ENCODE data around the gene TMEM8B. TPM values are rescaled to one million over a fixed set of nuclear protein-coding genes. Genes with fewer than 3 reads are reported as not detected.

The TMEM8B gene
- total and polyA plus RNA-seq, 9 of the 15 experiments (the other 6 are each of a cell fraction or from before 2014, with no cell fraction given), result 0.01 to 2.2 (median 1.1) TPM

DNA sequence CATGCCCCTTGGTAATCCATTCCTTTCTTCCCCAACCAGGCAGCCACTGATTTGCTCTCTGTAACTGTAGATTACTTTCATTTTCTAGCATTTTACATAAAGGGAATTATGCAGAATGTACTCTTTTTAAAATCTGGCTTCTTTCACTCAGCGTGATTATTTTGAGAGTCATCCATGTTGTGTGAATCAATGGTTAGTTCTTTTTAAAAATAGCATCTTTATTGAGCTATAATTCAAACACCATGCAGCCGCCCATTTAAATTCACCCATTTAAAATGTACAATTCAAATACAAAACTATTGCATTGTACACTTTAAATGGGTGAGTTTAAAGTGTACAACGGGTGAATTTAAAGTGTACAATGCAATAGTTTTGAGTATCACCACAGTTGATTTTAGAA lies 43.5 kb downstream of the TMEM8B start:
- no peaks in the 10 kb centered on the region for H3K79me2 ChIP-seq (ENCODE audit: control insufficient read depth, insufficient read depth, low read length)
- in situ Hi-C loops (cut with MboI) (no loop called here), intact Hi-C loops (cut with micrococcal nuclease) (no loop called here)
- no TSS peak for BruUV-seq (replicated peaks)
- peaks cover 0 to 5% of the 10 kb centered on the region in 2 experiments; a peak in 2 of 5 replicates for H3K4me1 ChIP-seq (replicated peaks in 1 of 2; ENCODE audit: control insufficient read depth in 2 of 2, insufficient read depth in 2 of 2, low read length in 2 of 2)
- H3K36me3 ChIP-seq (ENCODE audit: control insufficient read depth, insufficient read depth, low read length), result no peaks in the 10 kb centered on the region
- no peaks in the 10 kb centered on the region for H4K20me1 ChIP-seq (replicated peaks; ENCODE audit: control insufficient read depth, insufficient read depth, low read length)
- no peak for FAIRE-seq
- H3K9me3 ChIP-seq (replicated peaks; ENCODE audit: control insufficient read depth, insufficient read depth, low read depth, low read length), result no peaks in the 10 kb centered on the region
- ATAC-seq, result no peak
- TF ChIP-seq U2AF2 (optimal IDR thresholded peaks at IDR 0.05; ENCODE audit: low read depth, low read length), result no peak
- TF ChIP-seq, protein P1, sequence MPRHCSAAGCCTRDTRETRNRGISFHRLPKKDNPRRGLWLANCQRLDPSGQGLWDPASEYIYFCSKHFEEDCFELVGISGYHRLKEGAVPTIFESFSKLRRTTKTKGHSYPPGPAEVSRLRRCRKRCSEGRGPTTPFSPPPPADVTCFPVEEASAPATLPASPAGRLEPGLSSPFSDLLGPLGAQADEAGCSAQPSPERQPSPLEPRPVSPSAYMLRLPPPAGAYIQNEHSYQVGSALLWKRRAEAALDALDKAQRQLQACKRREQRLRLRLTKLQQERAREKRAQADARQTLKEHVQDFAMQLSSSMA (CRISPR knock-in tag; IDR thresholded peaks at IDR 0.05), result no peak
- no peak for TF ChIP-seq PHB2 (IDR thresholded peaks at IDR 0.05; ENCODE audit: low read depth)
- no peak for TF ChIP-seq FOXA1 (IDR thresholded peaks at IDR 0.05; ENCODE audit: borderline replicate concordance)
- no peak overlapping the region for H2AFZ ChIP-seq (ENCODE audit: low read depth, low read length)
- WGBS (ENCODE audit: insufficient coverage, low coverage, missing lambda C conversion rate), result 0% methylated on average over 3 of the region's 3 CpGs
- no peak overlapping the region for H3K4me3 ChIP-seq
- no peak overlapping the region for H3K9ac ChIP-seq (ENCODE audit: insufficient read depth in 1 of 2, low read depth in 2 of 2, low read length in 2 of 2)
- no peak overlapping the region for H3K27ac ChIP-seq (ENCODE audit: extremely low read depth, low read depth, low read length)
- no peaks in the 10 kb centered on the region for H3K9me1 ChIP-seq (ENCODE audit: control insufficient read depth, insufficient read depth, low read length)
- DNase-seq (ENCODE audit: extremely low read depth in 1 of 4, low spot score in 3 of 4), result no peak
- H3K27me3 ChIP-seq (ENCODE audit: control insufficient read depth in 2 of 2, insufficient read depth in 2 of 2, low read length in 2 of 2), result peaks cover 2 to 20% of the 10 kb centered on the region in 2 experiments; a peak in 3 of 5 replicates
- H3K4me2 ChIP-seq (ENCODE audit: insufficient read depth, low read length), result no peak overlapping the region
- POLR2A ChIA-PET, result interaction anchor here (0.6 kb wide), 1 partner anchor 14 kb away, joined by 3 read pairs; no protein-coding TSS in a partner anchor
- CTCF ChIA-PET (ENCODE audit: low intra/inter-chr PET ratio), result no interaction called here

GRCh38 chr9:35882263-35882848 lies 53.3 kb downstream of the TMEM8B start:
- in situ Hi-C loops (cut with MboI) (loop anchor here (10.0 kb wide), 1 partner anchor 88 kb away; the partner anchor contains the start of gene NPR2), intact Hi-C loops (cut with micrococcal nuclease) (loop anchor here (1.0 to 5.0 kb wide), 3 partner anchors 56 to 235 kb away; no protein-coding TSS in a partner anchor)
- Histone ChIP-seq H3K27ac (ENCODE audit: extremely low read depth, low read depth, low read length) (no peak overlapping the region), H3K4me1 (replicated peaks in 1 of 2; ENCODE audit: control insufficient read depth in 2 of 2, insufficient read depth in 2 of 2, low read length in 2 of 2) (no peaks in the 10 kb centered on the region), H3K4me3 (no peak overlapping the region), H4K20me1 (replicated peaks; ENCODE audit: control insufficient read depth, insufficient read depth, low read length) (no peaks in the 10 kb centered on the region), H3K9me3 (replicated peaks; ENCODE audit: control insufficient read depth, insufficient read depth, low read depth, low read length) (no peaks in the 10 kb centered on the region), H3K9ac (ENCODE audit: insufficient read depth in 1 of 2, low read depth in 2 of 2, low read length in 2 of 2) (no peak overlapping the region), H3K79me2 (ENCODE audit: control insufficient read depth, insufficient read depth, low read length) (no peaks in the 10 kb centered on the region), H2AFZ (ENCODE audit: low read depth, low read length) (no peak overlapping the region), H3K4me2 (ENCODE audit: insufficient read depth, low read length) (no peak overlapping the region), H3K27me3 (ENCODE audit: control insufficient read depth in 2 of 2, insufficient read depth in 2 of 2, low read length in 2 of 2) (no peaks in the 10 kb centered on the region), H3K9me1 (ENCODE audit: control insufficient read depth, insufficient read depth, low read length) (no peaks in the 10 kb centered on the region), H3K36me3 (ENCODE audit: control insufficient read depth, insufficient read depth, low read length) (no peaks in the 10 kb centered on the region)
- DNase-seq (ENCODE audit: extremely low read depth in 1 of 4, low spot score in 3 of 4) (peak; percentile 64 to 75 (median 68)), FAIRE-seq (peak; percentile 77), ATAC-seq (peak; percentile 85)
- no TSS peak for BruUV-seq (replicated peaks)
- WGBS (ENCODE audit: insufficient coverage, low coverage, missing lambda C conversion rate), result 0% methylated on average over 4 of the region's 4 CpGs
- POLR2A ChIA-PET, result interaction anchor here (0.9 kb wide), 1 partner anchor 146 kb away, joined by 3 read pairs; no protein-coding TSS in a partner anchor
- CTCF ChIA-PET (ENCODE audit: low intra/inter-chr PET ratio), result interaction anchor here (1.0 to 3.0 kb wide), 4 partner anchors 56 to 146 kb away, joined by 3 to 28 read pairs (median 12); partner anchors contain the start of gene NPR2
- TF ChIP-seq ID3 (CRISPR knock-in tag; IDR thresholded peaks at IDR 0.05), result no peak
- 0 out of 2 replicates have a peak, but pooled peaks have one; percentile 38 for TF ChIP-seq ID3 (tag; IDR thresholded peaks at IDR 0.05)
- TF ChIP-seq, protein P2, sequence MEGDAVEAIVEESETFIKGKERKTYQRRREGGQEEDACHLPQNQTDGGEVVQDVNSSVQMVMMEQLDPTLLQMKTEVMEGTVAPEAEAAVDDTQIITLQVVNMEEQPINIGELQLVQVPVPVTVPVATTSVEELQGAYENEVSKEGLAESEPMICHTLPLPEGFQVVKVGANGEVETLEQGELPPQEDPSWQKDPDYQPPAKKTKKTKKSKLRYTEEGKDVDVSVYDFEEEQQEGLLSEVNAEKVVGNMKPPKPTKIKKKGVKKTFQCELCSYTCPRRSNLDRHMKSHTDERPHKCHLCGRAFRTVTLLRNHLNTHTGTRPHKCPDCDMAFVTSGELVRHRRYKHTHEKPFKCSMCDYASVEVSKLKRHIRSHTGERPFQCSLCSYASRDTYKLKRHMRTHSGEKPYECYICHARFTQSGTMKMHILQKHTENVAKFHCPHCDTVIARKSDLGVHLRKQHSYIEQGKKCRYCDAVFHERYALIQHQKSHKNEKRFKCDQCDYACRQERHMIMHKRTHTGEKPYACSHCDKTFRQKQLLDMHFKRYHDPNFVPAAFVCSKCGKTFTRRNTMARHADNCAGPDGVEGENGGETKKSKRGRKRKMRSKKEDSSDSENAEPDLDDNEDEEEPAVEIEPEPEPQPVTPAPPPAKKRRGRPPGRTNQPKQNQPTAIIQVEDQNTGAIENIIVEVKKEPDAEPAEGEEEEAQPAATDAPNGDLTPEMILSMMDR (IDR thresholded peaks at IDR 0.05 in 2 of 3, conservative IDR thresholded peaks at IDR 0.05 in 1 of 3; ENCODE audit: insufficient read depth in 2 of 3, low read depth in 1 of 3, low read length in 3 of 3), result peak; percentile 81 to 88 (median 85)
- TF ChIP-seq NBN (IDR thresholded peaks at IDR 0.05; ENCODE audit: low read depth), result no peak
- peak; percentile 66 to 82 for TF ChIP-seq RAD21 (CRISPR knock-in tag; conservative IDR thresholded peaks at IDR 0.05 in 1 of 2, IDR thresholded peaks at IDR 0.05 in 1 of 2)
